ENCODE results near the gene DZIP3.

- no peak for TF ChIP-seq EZH2 (IDR thresholded peaks at IDR 0.05)
- TF ChIP-seq POLR2AphosphoS5 (IDR thresholded peaks at IDR 0.05; ENCODE audit: borderline replicate concordance, low read depth, low read length), result no peak
- TF ChIP-seq FOXP2 (optimal IDR thresholded peaks at IDR 0.05; ENCODE audit: control extremely low read depth, extremely low read length, insufficient read depth), result no peak
Observed at GRCh38 chr3:108736821-108737220, 147.3 kb downstream of the DZIP3 start.

Measured in SK-N-MC (cell line).